Smooth muscle cell of the coronary artery (primary cell): Measurements from ENCODE around the gene CHDH. TPM values are rescaled to one million over a fixed set of nuclear protein-coding genes. Genes with fewer than 3 reads are reported as not detected.

Experiments used
- total RNA-seq: library from RNA; depleted of rRNA; stranded (reverse); fragments of >200 nt; gene quantifications from 2 replicates; pipeline ENCODE4 v1.2.3, GENCODE V29; 2014; ENCODE audit warnings: low replicate concordance

Gene CHDH, protein sequence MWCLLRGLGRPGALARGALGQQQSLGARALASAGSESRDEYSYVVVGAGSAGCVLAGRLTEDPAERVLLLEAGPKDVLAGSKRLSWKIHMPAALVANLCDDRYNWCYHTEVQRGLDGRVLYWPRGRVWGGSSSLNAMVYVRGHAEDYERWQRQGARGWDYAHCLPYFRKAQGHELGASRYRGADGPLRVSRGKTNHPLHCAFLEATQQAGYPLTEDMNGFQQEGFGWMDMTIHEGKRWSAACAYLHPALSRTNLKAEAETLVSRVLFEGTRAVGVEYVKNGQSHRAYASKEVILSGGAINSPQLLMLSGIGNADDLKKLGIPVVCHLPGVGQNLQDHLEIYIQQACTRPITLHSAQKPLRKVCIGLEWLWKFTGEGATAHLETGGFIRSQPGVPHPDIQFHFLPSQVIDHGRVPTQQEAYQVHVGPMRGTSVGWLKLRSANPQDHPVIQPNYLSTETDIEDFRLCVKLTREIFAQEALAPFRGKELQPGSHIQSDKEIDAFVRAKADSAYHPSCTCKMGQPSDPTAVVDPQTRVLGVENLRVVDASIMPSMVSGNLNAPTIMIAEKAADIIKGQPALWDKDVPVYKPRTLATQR
- under 0.01 and 0.59 TPM in 2 replicates for total RNA-seq

GRCh38 chr3:53846134-53846850, at the start of gene CHDH, which contains the start of gene IL17RB:
TSS of gene CHDH (minus strand) at chr3:53846419. CDS start at chr3:53824008, 22,411 bp downstream.
TSS of gene IL17RB (plus strand) at chr3:53846568. CDS start at chr3:53846589, 21 bp downstream.

GRCh38 chr3:53891497-53892285, 45.5 kb upstream of the CHDH start, which contains the start of gene SELENOK:
TSS of gene SELENOK (minus strand) at chr3:53891859.

DNA sequence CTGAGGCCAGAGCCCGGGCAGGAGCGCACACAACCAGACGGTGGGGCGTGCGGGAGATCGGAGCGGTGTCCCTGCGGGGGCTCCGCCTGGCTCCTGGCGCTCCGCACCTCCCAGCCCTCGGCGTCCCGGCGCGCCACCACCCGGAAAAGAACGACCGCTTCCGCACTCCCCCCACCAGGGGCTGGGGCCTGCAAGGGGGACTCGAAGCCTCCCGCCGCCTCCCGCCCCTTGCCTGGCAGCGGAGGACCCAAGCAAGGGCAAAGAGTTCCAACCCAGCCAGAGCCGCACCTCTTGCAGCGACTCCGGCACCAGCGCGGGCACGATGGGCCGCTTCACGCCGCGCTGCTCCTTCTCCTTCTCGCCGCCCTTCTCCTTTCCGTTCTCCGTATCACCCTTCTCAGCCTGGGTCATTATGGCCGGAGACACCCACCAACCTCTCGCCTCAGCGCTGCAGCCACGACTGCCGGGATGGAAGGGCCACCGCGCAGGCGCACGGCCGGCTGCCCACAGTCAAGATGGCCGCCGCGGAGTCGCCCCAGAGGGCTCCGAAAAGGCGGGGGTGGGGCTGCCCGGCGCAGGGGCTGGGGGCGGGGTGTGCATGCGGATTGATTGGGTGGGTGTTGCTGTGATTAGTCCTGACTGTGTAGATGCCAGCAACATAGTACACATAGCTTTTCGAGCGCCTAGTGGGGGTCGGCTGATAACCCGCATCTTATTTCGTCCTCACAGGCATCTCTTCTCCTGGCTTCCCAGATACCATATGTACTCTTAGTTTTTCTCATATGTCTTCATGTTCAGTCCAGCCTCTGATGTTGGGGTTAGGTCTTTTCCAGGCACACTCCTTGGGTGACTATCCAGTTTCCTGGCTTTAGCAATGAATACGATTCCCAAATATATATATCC, 35.7 kb upstream of the CHDH start, which contains the start of gene ACTR8:
ACTR8 (minus strand) TSS at position 462 of the 903 bp plus-strand sequence; CDS start at position 411, 51 bp downstream.

Other genes with a start within 250 kb of the CHDH start
- 0.35 TPM in 1 of 2 replicates, not detected in the other for gene IL17RB, start 149 bp upstream of the CHDH start, total RNA-seq
- 34.7 and 61.8 TPM in 2 replicates for gene ACTR8, start 35.7 kb upstream of the CHDH start, total RNA-seq
- gene SELENOK, start 45.4 kb upstream of the CHDH start, total RNA-seq, result 29.5 and 31.3 TPM in 2 replicates